Caco-2 (cell line): ENCODE measurements around the gene SETX. TPM values are rescaled to one million over a fixed set of nuclear protein-coding genes. Genes with fewer than 3 reads are reported as not detected.

Experiments
- BruUV-seq: library from RNA; stranded (reverse); fragments of 400-500 nt; replicated peaks from 2 replicates; lab custom pipeline; 2021; lab: Mats Ljungman, UMichigan
- CTCF ChIA-PET: fragments of 300-600 bp; sonication (Branson Sonifier 250); formaldehyde crosslinking; loops from one replicate; lab custom pipeline; 2022; ENCODE audit warnings: antibody characterized with exemption; lab: Charles Lee
- POLR2A ChIA-PET: fragments of 300-600 bp; sonication (Branson Sonifier 250); formaldehyde crosslinking; loops from one replicate; lab custom pipeline; 2022; ENCODE audit warnings: antibody characterized with exemption; lab: Charles Lee
- DNase-seq, 2 experiments: peaks; one replicate each; pipeline versions ENCODE4 v3.0.0 to v3.0.0-alpha.2; 2020 to 2022
- H3K27me3 ChIP-seq: replicated peaks from 2 replicates; pipeline ENCODE4 v1.6.0; 2011; ENCODE audit warnings: low read length; ENCODE audit not compliant: control insufficient read depth, insufficient read depth
- H3K36me3 ChIP-seq: 2 replicates; pipeline ENCODE4 v1.5.1; 2011; ENCODE audit warnings: low read length; ENCODE audit not compliant: control insufficient read depth, insufficient read depth
- H3K4me1 ChIP-seq: fragments of 250-450 bp; sonication (Bioruptor Pico); 2 replicates; pipeline ENCODE4 v1.5.1; 2020; ENCODE audit warnings: mild to moderate bottlenecking
- H3K4me3 ChIP-seq: 2 replicates; pipeline ENCODE4 v1.5.1; 2011; ENCODE audit warnings: low read depth, mild to moderate bottlenecking, control low read depth, low read length
- H3K9me3 ChIP-seq: fragments of 250-450 bp; sonication (Bioruptor Pico); 2 replicates; pipeline ENCODE4 v1.5.1; 2020; ENCODE audit warnings: mild to moderate bottlenecking, moderate library complexity
- H3K27ac Mint-ChIP-seq: one replicate; pipeline ENCODE4 v1.8.0; 2022; ENCODE audit warnings: mixed read lengths; ENCODE audit not compliant: unreplicated experiment
- H3K27me3 Mint-ChIP-seq: one replicate; pipeline ENCODE4 v1.8.0; 2022; ENCODE audit warnings: mixed read lengths; ENCODE audit not compliant: insufficient read depth, unreplicated experiment
- H3K36me3 Mint-ChIP-seq: one replicate; pipeline ENCODE4 v1.8.0; 2022; ENCODE audit warnings: mild to moderate bottlenecking, mixed read lengths; ENCODE audit not compliant: insufficient read depth, unreplicated experiment
- H3K4me1 Mint-ChIP-seq: one replicate; pipeline ENCODE4 v1.8.0; 2022; ENCODE audit warnings: low read depth, mixed read lengths; ENCODE audit not compliant: unreplicated experiment
- H3K4me3 Mint-ChIP-seq: one replicate; pipeline ENCODE4 v1.8.0; 2022; ENCODE audit warnings: mild to moderate bottlenecking, moderate library complexity, mixed read lengths; ENCODE audit not compliant: unreplicated experiment
- H3K9me3 Mint-ChIP-seq: one replicate; pipeline ENCODE4 v1.8.0; 2022; ENCODE audit warnings: mixed read lengths; ENCODE audit not compliant: unreplicated experiment
- CTCF ChIP-seq, 2 experiments: fragments of 200-600 bp in 1 of 2; IDR thresholded peaks; 1 replicate in 1 of 2; 2 replicates in 1 of 2; pipeline versions ENCODE4 v1.5.1 to v1.8.0; 2011 to 2022; ENCODE audit warnings: antibody characterized with exemption in 1 of 2, control low read depth in 1 of 2, inconsistent platforms in 1 of 2, low read depth in 1 of 2, low read length in 1 of 2, mild to moderate bottlenecking in 1 of 2, moderate library complexity in 1 of 2; ENCODE audit not compliant: insufficient read depth in 1 of 2, severe bottlenecking in 1 of 2, unreplicated experiment in 1 of 2
- intact Hi-C: fragments of 100-400 bp; cut with micrococcal nuclease; formaldehyde crosslinking; loops from one replicate; pipeline ENCODE4 v1.10.0; 2022; ENCODE audit not compliant: unreplicated experiment
- total RNA-seq: library from RNA; stranded (reverse); gene quantifications from 2 replicates; pipeline ENCODE4 v1.2.3, GENCODE V29; 2022

The SETX gene
- total RNA-seq, 1 experiment from 2014 or later: 31.1 TPM

- H3K4me1 ChIP-seq: peaks cover 5% of the 10 kb centered on the region; the same call in 1 of the 2 replicates
- no peak for TF ChIP-seq CTCF (IDR thresholded peaks at IDR 0.05; ENCODE audit: insufficient read depth in 1 of 2, low read depth in 1 of 2, low read length in 1 of 2, severe bottlenecking in 1 of 2, unreplicated experiment in 1 of 2)
- Mint-ChIP-seq H3K27ac (no peak overlapping the region), H3K36me3 (no peaks in the 10 kb centered on the region), H3K9me3 (no peaks in the 10 kb centered on the region), H3K27me3 (peaks cover 15% of the 10 kb centered on the region), H3K4me1 (peaks cover 6% of the 10 kb centered on the region), H3K4me3 (no peak overlapping the region)
- intact Hi-C loops: no loop called here
- H3K9me3 ChIP-seq: no peaks in the 10 kb centered on the region
- H3K4me3 ChIP-seq: no peak overlapping the region
- H3K36me3 ChIP-seq: no peaks in the 10 kb centered on the region
- H3K27me3 ChIP-seq: no peaks in the 10 kb centered on the region; the same call in 1 of the 2 replicates
- no peak for DNase-seq
- no TSS peak for BruUV-seq
- ChIA-PET CTCF (interaction anchor here (1.9 kb wide), 1 partner anchor 69 kb away, joined by 8 read pairs; no protein-coding TSS in a partner anchor), POLR2A (no interaction called here)
Observed at GRCh38 chr9:132238992-132239391, 115.8 kb downstream of the SETX start.

- BruUV-seq: no TSS peak
Observed at GRCh38 chr9:132238026-132238972, 116.5 kb downstream of the SETX start.

More at GRCh38 chr9:132238026-132238972, 116.5 kb downstream of the SETX start:
- intact Hi-C loops: no loop called here
- CTCF ChIA-PET: interaction anchor here (1.9 kb wide), 1 partner anchor 68 kb away, joined by 8 read pairs; no protein-coding TSS in a partner anchor
- no peak overlapping the region for H3K4me3 Mint-ChIP-seq
- H3K9me3 ChIP-seq: no peaks in the 10 kb centered on the region
- no peak for TF ChIP-seq CTCF (IDR thresholded peaks at IDR 0.05; ENCODE audit: insufficient read depth in 1 of 2, low read depth in 1 of 2, low read length in 1 of 2, severe bottlenecking in 1 of 2, unreplicated experiment in 1 of 2)
- no peaks in the 10 kb centered on the region for H3K36me3 ChIP-seq
- H3K36me3 Mint-ChIP-seq: no peaks in the 10 kb centered on the region
- H3K27me3 Mint-ChIP-seq: peaks cover 10% of the 10 kb centered on the region
- no peaks in the 10 kb centered on the region; the same call in 1 of the 2 replicates for H3K27me3 ChIP-seq
- H3K4me1 Mint-ChIP-seq: peaks cover 6% of the 10 kb centered on the region
- POLR2A ChIA-PET: no interaction called here
- no peak overlapping the region for H3K27ac Mint-ChIP-seq
- no peak for DNase-seq
- H3K4me3 ChIP-seq: no peak overlapping the region
- no peaks in the 10 kb centered on the region for H3K9me3 Mint-ChIP-seq
- H3K4me1 ChIP-seq: peaks cover 5% of the 10 kb centered on the region; the same call in 1 of the 2 replicates
